HEK293T (cell line): ENCODE results near the gene GATA3.

Experiments
- BHLHE40 ChIP-seq: fragments of 450-650 bp; IDR thresholded peaks from 2 replicates; pipeline ENCODE4 v1.6.1; 2016; ENCODE audit warnings: mild to moderate bottlenecking, moderate library complexity, borderline replicate concordance
- ELF4 ChIP-seq: fragments of 450-650 bp; IDR thresholded peaks from 2 replicates; pipeline ENCODE4 v1.6.1; 2017; ENCODE audit warnings: antibody characterized with exemption
- FOXA1 ChIP-seq: fragments of 450-650 bp; IDR thresholded peaks from 2 replicates; pipeline ENCODE4 v1.6.1; 2016; ENCODE audit warnings: mild to moderate bottlenecking
- HDGF ChIP-seq: fragments of 450-650 bp; IDR thresholded peaks from 2 replicates; pipeline ENCODE4 v1.6.1; 2017; ENCODE audit warnings: antibody characterized with exemption, borderline replicate concordance
- L3MBTL2 ChIP-seq: fragments of 450-650 bp; conservative IDR thresholded peaks from 2 replicates; pipeline ENCODE4 v1.6.1; 2016; ENCODE audit warnings: mild to moderate bottlenecking
- LEF1 ChIP-seq: fragments of 450-650 bp; IDR thresholded peaks from 2 replicates; pipeline ENCODE4 v1.6.1; 2017; ENCODE audit warnings: mild to moderate bottlenecking, borderline replicate concordance
- NFRKB ChIP-seq: fragments of 450-650 bp; IDR thresholded peaks from 2 replicates; pipeline ENCODE4 v1.6.1; 2016; ENCODE audit warnings: mild to moderate bottlenecking, moderate library complexity
- PKNOX1 ChIP-seq: fragments of 450-650 bp; IDR thresholded peaks from 2 replicates; pipeline ENCODE4 v1.6.1; 2016
- SUZ12 ChIP-seq: fragments of 450-650 bp; IDR thresholded peaks from 2 replicates; pipeline ENCODE4 v1.6.1; 2016; ENCODE audit warnings: mild to moderate bottlenecking
- TARDBP ChIP-seq: fragments of 450-650 bp; IDR thresholded peaks from 2 replicates; pipeline ENCODE4 v1.6.1; 2016

DNA sequence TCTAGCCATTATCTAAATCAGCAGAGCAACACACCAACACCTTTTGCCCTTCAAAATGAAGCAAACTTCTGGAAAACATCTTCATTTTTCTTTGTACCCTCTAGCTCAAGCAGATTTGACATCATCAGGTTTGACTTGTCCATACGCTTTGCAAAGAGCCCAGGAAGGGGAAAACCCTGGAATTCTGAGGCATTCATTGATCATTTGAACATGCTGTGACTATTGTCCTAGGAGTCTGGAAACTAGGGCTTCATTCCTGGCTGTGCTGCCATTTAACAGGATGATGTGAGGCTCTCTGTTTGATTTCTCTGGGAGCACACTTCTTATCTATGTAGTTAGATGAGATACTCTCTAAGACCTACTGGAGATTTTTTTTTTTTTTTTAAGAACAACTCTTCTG is 23.5 kb downstream of the GATA3 start:
- TF ChIP-seq SUZ12 (no peak), ELF4 (no peak), HDGF (no peak), LEF1 (no peak), L3MBTL2 (no peak), BHLHE40 (no peak), PKNOX1 (no peak), TARDBP (no peak), NFRKB (no peak), FOXA1 (no peak)
